NCI-H2171 treated with DMSO at 0.1 percent for 48 hours (cell line): ENCODE results near the gene LARGE2.

Source experiments
- DNase-seq: peaks from one replicate; lab custom pipeline; 2025; lab: John Stamatoyannopoulos, UW

LARGE2 gene

DNA sequence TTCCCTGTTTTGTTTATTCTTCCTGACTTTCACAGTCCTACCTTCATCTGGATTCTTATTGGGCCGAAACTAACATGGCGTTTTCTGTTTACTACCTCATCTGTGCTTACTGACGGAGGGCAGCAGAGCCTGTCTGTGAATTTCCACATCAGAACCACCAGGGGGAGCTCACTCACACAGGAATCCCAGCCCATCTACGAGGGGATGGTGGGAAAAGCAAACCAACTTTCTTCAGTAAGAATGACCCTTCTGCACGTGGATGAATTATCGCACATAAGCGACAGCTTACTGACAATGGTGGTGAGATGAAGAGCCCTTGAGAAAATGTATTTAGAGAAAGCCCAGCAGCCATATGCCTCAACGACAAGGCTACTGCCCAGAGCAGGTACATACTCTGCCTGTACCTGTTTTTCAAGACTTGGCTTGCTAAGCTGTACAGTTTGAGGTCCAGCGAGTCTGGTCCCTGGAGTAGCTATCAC is 42.5 kb downstream of the LARGE2 start:
- peak; percentile 85 for DNase-seq

GRCh38 chr11:45967506-45967905 is 45.0 kb downstream of the LARGE2 start:
- no peak for DNase-seq

GRCh38 chr11:45968901-45969300 is 46.4 kb downstream of the LARGE2 start:
- no peak for DNase-seq

DNA sequence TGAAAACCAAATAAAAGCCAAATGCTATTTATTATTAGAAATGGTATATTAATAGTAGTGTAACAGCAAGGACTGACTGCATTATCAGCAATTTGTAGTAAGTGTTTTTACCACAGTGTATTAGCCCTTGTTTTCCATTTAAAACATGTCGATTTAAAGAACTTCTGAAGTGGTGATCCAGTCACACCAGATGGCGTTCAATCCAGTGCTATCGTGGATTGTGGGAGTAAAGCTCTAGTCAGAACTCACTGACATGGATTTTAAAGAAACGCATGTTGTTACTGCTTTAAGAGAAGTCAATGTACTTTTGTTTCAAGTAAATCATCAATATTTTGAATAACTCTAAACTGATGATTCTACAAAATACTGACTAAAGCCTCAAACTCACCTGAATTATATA is 51.1 kb downstream of the LARGE2 start:
- DNase-seq = no peak

GRCh38 chr11:45974806-45975205 is 52.4 kb downstream of the LARGE2 start:
- DNase-seq = no peak
